NCI-H1436 treated with DMSO at 0.1 percent for 48 hours (cell line): ENCODE measurements around the gene TMCC1.
A peak's percentile ranks its signal among the peaks of the same experiment; 100 is the strongest.
"Not testable (repeated sequence)": the region's sequence is repeated elsewhere in the genome, so short reads cannot be mapped to it uniquely, and the experiment has no call there.

Experiments
- DNase-seq: peaks from one replicate; lab custom pipeline; 2025; lab: John Stamatoyannopoulos, UW

Gene TMCC1

GRCh38 chr3:129727707-129728106 is 165.8 kb downstream of the TMCC1 start:
- no peak for DNase-seq

- DNase-seq, result no peak
These were observed 169.8 kb downstream of the TMCC1 start for GRCh38 chr3:129723558-129724324.

- DNase-seq, result no peak
These were observed 171.0 kb downstream of the TMCC1 start for GRCh38 chr3:129722527-129722926.

- DNase-seq, result no peak
These were observed 175.3 kb downstream of the TMCC1 start for GRCh38 chr3:129718201-129718600.

- DNase-seq, result no peak
These were observed 177.7 kb downstream of the TMCC1 start for GRCh38 chr3:129715854-129716253.

GRCh38 chr3:129708328-129708861 is 185.1 kb downstream of the TMCC1 start:
- DNase-seq, result no peak

GRCh38 chr3:129705274-129705673 is 188.2 kb downstream of the TMCC1 start:
- no peak for DNase-seq

GRCh38 chr3:129703913-129704312 is 189.6 kb downstream of the TMCC1 start:
- DNase-seq, result no peak

- DNase-seq, result no peak
These were observed 190.4 kb downstream of the TMCC1 start for GRCh38 chr3:129702934-129703712.

- DNase-seq, result no peak
These were observed 192.3 kb downstream of the TMCC1 start for GRCh38 chr3:129701161-129701560.

- no peak for DNase-seq
These were observed 193.9 kb downstream of the TMCC1 start for GRCh38 chr3:129699612-129700011.

- no peak for DNase-seq
These were observed 194.3 kb downstream of the TMCC1 start for GRCh38 chr3:129699199-129699598.

GRCh38 chr3:129697229-129697969 is 196.1 kb downstream of the TMCC1 start:
- no peak for DNase-seq

GRCh38 chr3:129696430-129696829 is 197.1 kb downstream of the TMCC1 start:
- not testable (repeated sequence) for DNase-seq

- no peak for DNase-seq
These were observed 198.3 kb downstream of the TMCC1 start for GRCh38 chr3:129695230-129695629.

- DNase-seq, result no peak
These were observed 199.3 kb downstream of the TMCC1 start for GRCh38 chr3:129694228-129694627.

- DNase-seq, result no peak
These were observed 200.8 kb downstream of the TMCC1 start for GRCh38 chr3:129692743-129693142.

GRCh38 chr3:129690963-129691362 is 202.5 kb downstream of the TMCC1 start:
- no peak for DNase-seq

- peak; percentile 86 for DNase-seq
These were observed 203.1 kb downstream of the TMCC1 start for GRCh38 chr3:129690406-129690805.

- no peak for DNase-seq
These were observed 204.5 kb downstream of the TMCC1 start for GRCh38 chr3:129689036-129689435.

- DNase-seq, result peak; percentile 70
These were observed 205.1 kb downstream of the TMCC1 start for GRCh38 chr3:129688271-129688895.

GRCh38 chr3:129687586-129688125 is 205.9 kb downstream of the TMCC1 start:
- no peak for DNase-seq
